HG02981 (cell line): ENCODE measurements around the gene SRPK3.

Source experiments
- ATAC-seq: cut with Tn5 transposase; IDR thresholded peaks from one replicate; pipeline ENCODE4 v1.9.1; 2021; ENCODE audit warnings: mild to moderate bottlenecking, moderate library complexity; ENCODE audit not compliant: unreplicated experiment

SRPK3 gene

GRCh38 chrX:153769158-153769864 lies 11.5 kb upstream of the SRPK3 start:
- no peak for ATAC-seq

DNA sequence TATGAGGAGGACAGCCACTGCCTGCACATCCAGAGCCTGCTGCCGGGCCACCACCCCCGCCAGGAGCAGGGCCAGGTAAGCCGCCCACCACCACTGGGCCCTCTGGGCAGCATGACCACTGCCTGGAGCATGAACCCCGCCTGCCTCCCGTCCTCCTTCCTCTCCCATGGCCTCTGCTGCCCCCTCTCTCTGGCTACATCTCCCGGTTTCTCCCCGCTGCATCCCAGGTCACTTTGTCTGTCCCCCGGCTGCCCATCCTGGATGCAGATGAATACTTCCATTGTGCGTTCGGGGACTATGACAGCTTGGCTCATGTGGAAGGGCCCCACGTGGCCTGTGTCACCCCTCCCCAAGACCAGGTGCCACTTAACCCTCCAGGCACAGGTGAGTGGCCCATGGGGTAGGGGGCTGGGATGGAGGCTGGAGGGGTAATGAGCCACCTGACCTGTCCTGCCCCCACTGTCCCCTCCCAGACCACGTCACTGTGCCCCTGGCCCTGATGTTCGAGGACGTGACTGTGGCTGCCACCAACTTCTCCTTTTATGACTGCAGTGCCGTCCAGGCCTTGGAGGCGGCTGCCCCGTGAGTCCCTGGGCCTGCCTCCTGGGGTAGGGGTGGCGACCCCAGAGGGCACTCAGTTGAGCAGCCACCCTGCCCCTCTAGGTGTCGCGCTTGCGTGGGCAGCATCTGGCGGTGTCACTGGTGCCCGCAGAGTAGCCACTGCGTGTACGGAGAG lies 10.8 kb upstream of the SRPK3 start:
- no peak for ATAC-seq

- ATAC-seq, result no peak
Observed at GRCh38 chrX:153770601-153771414, 10.0 kb upstream of the SRPK3 start.

GRCh38 chrX:153771415-153772315 lies 9.2 kb upstream of the SRPK3 start:
- no peak for ATAC-seq

GRCh38 chrX:153772316-153773217 lies 8.3 kb upstream of the SRPK3 start:
- no peak for ATAC-seq

DNA sequence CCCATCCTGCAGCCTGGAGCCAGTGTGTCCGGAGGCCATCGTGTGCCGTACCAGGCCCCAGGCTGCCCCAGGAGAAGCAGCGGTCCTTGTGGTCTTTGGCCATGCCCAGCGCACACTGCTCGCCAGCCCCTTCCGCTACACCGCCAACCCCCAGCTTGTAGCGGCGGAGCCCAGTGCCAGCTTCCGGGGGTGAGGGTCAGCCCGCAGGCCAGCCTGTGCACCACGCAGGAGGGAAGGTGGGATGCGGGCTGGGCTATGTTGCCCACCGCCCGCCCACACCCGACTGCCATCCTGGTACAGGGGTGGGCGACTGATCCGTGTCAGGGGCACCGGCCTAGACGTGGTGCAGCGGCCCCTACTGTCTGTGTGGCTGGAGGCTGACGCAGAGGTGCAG lies 7.6 kb upstream of the SRPK3 start:
- ATAC-seq, result no peak

- no peak for ATAC-seq
Observed at GRCh38 chrX:153773741-153774575, 6.9 kb upstream of the SRPK3 start.

DNA sequence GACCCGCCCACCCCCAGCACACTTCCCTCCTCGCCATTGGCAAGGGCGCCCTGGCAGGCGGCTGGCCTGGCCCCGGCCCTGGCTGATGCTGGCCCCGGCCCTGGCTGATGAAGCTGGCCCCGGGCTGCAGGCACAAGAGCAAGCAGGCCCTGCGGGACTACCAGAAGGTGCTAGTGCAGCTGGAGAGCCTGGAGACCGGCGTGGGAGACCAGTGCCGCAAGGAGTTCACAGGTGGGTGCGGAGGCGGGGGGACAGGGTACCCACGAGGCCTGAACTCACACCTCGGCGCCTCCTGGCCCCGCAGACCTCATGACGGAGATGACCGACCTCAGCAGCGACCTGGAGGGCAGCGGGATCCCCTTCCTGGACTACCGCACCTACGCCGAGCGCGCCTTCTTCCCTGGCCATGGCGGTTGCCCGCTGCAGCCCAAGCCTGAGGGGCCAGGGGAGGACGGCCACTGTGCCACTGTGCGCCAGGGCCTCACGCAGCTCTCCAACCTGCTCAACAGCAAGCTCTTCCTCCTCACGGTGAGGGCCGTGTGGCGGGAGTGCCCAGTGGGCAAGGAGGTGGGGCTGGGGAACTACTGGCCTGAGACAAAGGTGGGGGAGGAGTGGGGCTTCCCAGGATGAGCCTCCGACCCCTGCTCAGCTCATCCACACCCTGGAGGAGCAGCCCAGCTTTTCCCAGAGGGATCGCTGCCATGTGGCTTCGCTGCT lies 6.1 kb upstream of the SRPK3 start:
- ATAC-seq, result no peak

DNA sequence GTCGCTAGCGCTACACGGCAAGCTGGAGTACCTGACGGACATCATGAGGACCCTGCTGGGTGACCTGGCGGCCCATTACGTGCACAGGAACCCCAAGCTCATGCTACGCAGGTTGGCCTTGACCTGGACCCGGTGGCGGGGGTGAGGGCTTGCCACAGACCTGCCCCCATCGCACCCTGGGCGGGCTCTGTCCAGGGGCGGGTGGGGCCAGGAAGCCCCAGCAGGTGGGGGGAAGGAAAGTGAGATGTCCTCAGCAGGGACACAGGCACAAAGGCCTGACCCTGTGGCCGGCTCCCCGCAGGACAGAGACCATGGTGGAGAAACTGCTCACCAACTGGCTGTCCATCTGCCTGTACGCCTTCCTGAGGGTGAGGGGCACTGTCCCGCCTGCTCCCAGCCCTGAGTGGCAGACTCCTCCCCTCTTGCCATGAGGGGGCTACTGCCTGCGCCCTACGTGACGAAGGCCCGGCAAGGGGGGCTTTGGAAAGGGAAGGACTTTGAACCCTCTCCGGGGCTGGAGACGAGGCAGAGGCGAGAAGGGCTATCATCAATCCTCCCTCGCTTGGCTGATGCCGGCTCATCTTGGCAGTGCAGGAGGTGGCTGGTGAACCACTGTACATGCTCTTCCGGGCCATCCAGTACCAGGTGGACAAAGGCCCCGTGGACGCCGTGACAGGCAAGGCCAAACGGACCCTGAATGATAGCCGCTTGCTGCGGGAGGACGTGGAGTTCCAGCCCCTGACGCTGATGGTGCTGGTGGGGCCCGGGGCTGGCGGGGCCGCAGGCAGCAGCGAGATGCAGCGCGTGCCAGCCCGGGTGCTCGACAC lies 5.3 kb upstream of the SRPK3 start:
- no peak for ATAC-seq

- ATAC-seq, result no peak
Observed at GRCh38 chrX:153776120-153776599, 4.7 kb upstream of the SRPK3 start.

- no peak for ATAC-seq
Observed at GRCh38 chrX:153776611-153777045, 4.2 kb upstream of the SRPK3 start.

DNA sequence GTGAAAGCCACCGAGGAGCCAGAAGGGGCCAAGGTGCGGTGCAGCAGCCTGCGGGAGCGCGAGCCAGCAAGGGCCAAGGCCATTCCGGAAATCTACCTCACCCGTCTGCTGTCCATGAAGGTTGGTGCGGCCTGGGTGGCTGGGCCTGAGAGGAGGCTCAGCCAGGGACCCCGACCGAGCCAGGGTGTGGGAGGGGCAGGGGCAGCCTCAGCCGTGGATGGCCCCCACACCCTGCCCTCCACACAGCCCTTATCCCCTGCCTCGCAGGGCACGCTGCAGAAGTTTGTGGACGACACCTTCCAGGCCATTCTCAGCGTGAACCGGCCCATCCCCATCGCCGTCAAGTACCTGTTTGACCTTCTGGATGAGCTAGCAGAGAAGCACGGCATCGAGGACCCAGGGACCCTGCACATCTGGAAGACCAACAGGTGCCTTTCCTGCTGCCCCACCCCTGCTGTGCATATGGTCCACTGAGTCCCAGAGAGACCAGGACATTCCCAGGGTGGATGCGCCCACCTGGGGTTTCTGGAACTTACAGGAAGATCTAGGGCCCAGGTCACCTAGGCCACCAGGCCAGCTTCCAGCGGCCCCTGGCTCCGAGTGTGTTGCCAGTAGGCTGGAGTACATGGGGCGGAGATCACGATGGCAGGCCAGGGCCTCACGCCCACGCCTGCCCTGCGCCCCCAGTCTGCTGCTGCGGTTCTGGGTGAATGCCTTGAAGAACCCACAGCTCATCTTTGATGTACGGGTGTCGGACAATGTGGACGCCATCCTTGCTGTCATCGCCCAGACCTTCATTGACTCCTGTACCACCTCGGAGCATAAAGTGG lies 3.4 kb upstream of the SRPK3 start:
- no peak for ATAC-seq

DNA sequence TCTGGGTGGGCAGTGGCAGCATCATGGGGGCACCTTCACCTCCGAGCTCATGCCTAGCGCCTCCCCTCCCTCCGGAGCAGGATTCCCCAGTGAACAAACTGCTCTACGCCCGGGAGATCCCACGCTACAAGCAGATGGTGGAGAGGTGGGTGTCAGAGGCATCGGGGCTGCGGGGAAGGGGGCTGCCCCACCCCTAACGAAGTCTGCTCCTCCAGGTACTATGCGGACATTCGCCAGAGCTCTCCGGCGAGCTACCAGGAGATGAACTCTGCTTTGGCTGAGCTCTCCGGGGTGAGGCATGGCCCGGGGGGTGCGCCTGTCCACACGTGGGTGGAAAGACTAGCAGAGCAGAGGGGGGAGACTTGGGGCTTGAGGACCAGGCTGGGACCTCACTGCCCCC lies 2.7 kb upstream of the SRPK3 start:
- ATAC-seq, result no peak

- no peak for ATAC-seq
Observed at GRCh38 chrX:153778684-153779101, 2.1 kb upstream of the SRPK3 start.

GRCh38 chrX:153779891-153780677 lies 757 bp upstream of the SRPK3 start:
- no peak for ATAC-seq
